Testis (tissue), 2 donors: Measurements from ENCODE around the gene SIRT2.

Experiments
- POLR2A ChIP-seq: fragments of 450-650 bp; IDR thresholded peaks from one replicate; pipeline ENCODE4 v1.6.1; 2017; ENCODE audit warnings: antibody characterized with exemption, mild to moderate bottlenecking, moderate library complexity
- TF ChIP-seq, protein P1 (sequence below), 3 experiments: fragments of 450-650 bp in 2 of 3; fragments of 200-600 bp in 1 of 3; sonication (generic) in 1 of 3; IDR thresholded peaks; one replicate each; pipeline ENCODE4 v1.5.1; 2016 to 2019; ENCODE audit warnings: antibody characterized with exemption in 3 of 3, mild to moderate bottlenecking in 2 of 3, moderate library complexity in 1 of 3

DNA sequence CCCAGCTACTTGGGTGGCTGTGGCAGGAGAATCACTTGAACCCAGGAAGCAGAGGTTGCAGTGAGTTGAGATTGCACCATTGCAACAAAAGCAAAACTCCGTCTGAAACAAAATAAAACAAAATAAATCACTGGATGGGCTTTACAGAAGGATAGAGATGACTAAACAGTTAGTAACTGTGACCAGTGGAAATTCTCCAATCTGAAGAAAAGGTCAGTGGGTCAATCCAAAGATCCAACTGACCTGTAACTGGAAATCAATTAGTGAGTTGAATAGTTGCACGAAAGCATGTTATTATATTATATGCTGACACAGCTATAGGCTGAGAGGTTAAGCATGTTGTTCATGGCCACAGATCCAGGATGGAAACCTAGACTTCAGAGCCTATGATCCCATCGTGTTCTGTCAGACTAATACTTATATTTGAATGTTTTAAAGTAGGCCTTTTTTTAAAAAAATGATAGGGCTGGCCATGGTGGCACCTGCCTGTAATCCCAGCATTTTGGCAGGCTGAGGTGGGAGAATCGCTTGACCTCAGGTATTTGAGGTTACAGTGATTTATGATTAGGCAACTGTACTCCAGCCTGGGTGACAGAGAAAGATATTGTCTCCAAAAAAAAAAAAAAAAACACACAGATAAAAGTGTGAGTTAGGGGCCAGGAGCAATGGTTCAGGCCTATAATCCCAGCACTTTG lies 69.2 kb downstream of the SIRT2 start:
- no peak for TF ChIP-seq POLR2A
- TF ChIP-seq, protein P1, sequence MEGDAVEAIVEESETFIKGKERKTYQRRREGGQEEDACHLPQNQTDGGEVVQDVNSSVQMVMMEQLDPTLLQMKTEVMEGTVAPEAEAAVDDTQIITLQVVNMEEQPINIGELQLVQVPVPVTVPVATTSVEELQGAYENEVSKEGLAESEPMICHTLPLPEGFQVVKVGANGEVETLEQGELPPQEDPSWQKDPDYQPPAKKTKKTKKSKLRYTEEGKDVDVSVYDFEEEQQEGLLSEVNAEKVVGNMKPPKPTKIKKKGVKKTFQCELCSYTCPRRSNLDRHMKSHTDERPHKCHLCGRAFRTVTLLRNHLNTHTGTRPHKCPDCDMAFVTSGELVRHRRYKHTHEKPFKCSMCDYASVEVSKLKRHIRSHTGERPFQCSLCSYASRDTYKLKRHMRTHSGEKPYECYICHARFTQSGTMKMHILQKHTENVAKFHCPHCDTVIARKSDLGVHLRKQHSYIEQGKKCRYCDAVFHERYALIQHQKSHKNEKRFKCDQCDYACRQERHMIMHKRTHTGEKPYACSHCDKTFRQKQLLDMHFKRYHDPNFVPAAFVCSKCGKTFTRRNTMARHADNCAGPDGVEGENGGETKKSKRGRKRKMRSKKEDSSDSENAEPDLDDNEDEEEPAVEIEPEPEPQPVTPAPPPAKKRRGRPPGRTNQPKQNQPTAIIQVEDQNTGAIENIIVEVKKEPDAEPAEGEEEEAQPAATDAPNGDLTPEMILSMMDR (IDR thresholded peaks at IDR 0.05): no peak
